Gastroesophageal sphincter (tissue), 3 donors: Measurements from ENCODE around the gene IKZF1.

Experiments used
- CTCF ChIP-seq, 4 experiments: fragments of 200-600 bp in 2 of 4; fragments of 450-650 bp in 2 of 4; sonication (generic) in 1 of 4; IDR thresholded peaks; one replicate each; pipeline ENCODE4 v1.5.1; 2017 to 2019; ENCODE audit warnings: antibody characterized with exemption in 4 of 4, mild to moderate bottlenecking in 2 of 4, moderate library complexity in 2 of 4
- EP300 ChIP-seq: sonication (generic); formaldehyde crosslinking; IDR thresholded peaks from one replicate; pipeline ENCODE4 v1.6.1; 2017; ENCODE audit warnings: antibody characterized with exemption, mild to moderate bottlenecking
- POLR2A ChIP-seq, 2 donors: fragments of 450-650 bp; IDR thresholded peaks; one replicate each; pipeline ENCODE4 v1.6.1; 2017; ENCODE audit warnings: antibody characterized with exemption in 2 of 2, mild to moderate bottlenecking in 2 of 2, moderate library complexity in 1 of 2
- POLR2AphosphoS5 ChIP-seq: sonication (generic); formaldehyde crosslinking; IDR thresholded peaks from one replicate; pipeline ENCODE4 v1.6.1; 2017; ENCODE audit warnings: antibody characterized with exemption

GRCh38 chr7:50284296-50284695 lies 20.2 kb upstream of the IKZF1 start:
- TF ChIP-seq POLR2AphosphoS5 (no peak), CTCF (IDR thresholded peaks at IDR 0.05) (no peak), POLR2A (IDR thresholded peaks at IDR 0.05) (no peak), EP300 (no peak)
